Upper lobe of left lung (tissue), 6 donors: ENCODE results near the gene ELL2. TPM values are rescaled to one million over a fixed set of nuclear protein-coding genes. Genes with fewer than 3 reads are reported as not detected.
A peak's percentile ranks its signal among the peaks of the same experiment; 100 is the strongest.

ENCODE experiments used
- ATAC-seq, 2 donors: fragments of 200-7000 bp; cut with Tn5 transposase; one replicate each; pipeline ENCODE4 v1.9.1; 2022; ENCODE audit warnings: mild to moderate bottlenecking in 2 of 2, moderate library complexity in 2 of 2; ENCODE audit not compliant: low FRiP score in 2 of 2
- DNase-seq, 2 donors: peaks; one replicate each; pipeline ENCODE4 v3.0.0-alpha.2; 2019 to 2020
- H3K27ac ChIP-seq, 4 donors: fragments of 200-600 bp; sonication (generic); one replicate each; pipeline ENCODE4 v1.5.1; 2016 to 2019
- H3K27me3 ChIP-seq, 4 donors: fragments of 200-600 bp; sonication (generic); one replicate each; pipeline ENCODE4 v1.5.1; 2017 to 2019
- H3K36me3 ChIP-seq, 4 donors: fragments of 200-600 bp; sonication (generic); one replicate each; pipeline ENCODE4 v1.5.1; 2016 to 2019
- H3K4me1 ChIP-seq, 4 donors: fragments of 200-600 bp; sonication (generic); one replicate each; pipeline ENCODE4 v1.5.1; 2018 to 2019
- H3K4me3 ChIP-seq, 4 donors: fragments of 200-600 bp; sonication (generic); one replicate each; pipeline ENCODE4 v1.5.1; 2017 to 2019; ENCODE audit warnings: mild to moderate bottlenecking in 2 of 4, moderate library complexity in 1 of 4
- H3K9me3 ChIP-seq, 4 donors: fragments of 200-600 bp; sonication (generic); one replicate each; pipeline ENCODE4 v1.5.1; 2018 to 2019
- CTCF ChIP-seq, 6 experiments: fragments of 450-650 bp in 4 of 6; fragments of 200-600 bp in 2 of 6; sonication (generic) in 2 of 6; IDR thresholded peaks; one replicate each; pipeline ENCODE4 v1.5.1; 2016 to 2019; ENCODE audit warnings: antibody characterized with exemption in 6 of 6
- EP300 ChIP-seq, 4 donors: sonication (generic); formaldehyde crosslinking; IDR thresholded peaks; one replicate each; pipeline ENCODE4 v1.5.1; 2017; ENCODE audit warnings: antibody characterized with exemption in 4 of 4, control low read depth in 2 of 4
- POLR2A ChIP-seq, 4 donors: fragments of 450-650 bp; IDR thresholded peaks; one replicate each; pipeline ENCODE4 v1.5.1; 2016 to 2017; ENCODE audit warnings: antibody characterized with exemption in 4 of 4, mild to moderate bottlenecking in 2 of 4
- POLR2AphosphoS5 ChIP-seq, 2 donors: sonication (generic); formaldehyde crosslinking; IDR thresholded peaks; one replicate each; pipeline ENCODE4 v1.5.1; 2017; ENCODE audit warnings: antibody characterized with exemption in 2 of 2
- WGBS, 2 donors: methylation state at CpG; one replicate each; pipeline ENCODE4 v1.1.5; 2017 to 2018; 5-methylcytosine and 5-hydroxymethylcytosine counted together
- total RNA-seq, 6 donors: library from RNA; depleted of rRNA in 4 of 6; stranded (reverse); fragments of >200 nt in 4 of 6; gene quantifications; one replicate each; pipeline versions ENCODE4 v1.1.0 to v1.2.1, GENCODE V29; 2016 to 2021
- donor health status: DM: no; HTN: no; CAD: no; lungs with moderate emphysema.
- donor health status: DM: no; HTN: yes; CAD: no; lungs with severe emphysema.

The ELL2 gene
- 100 to 1,000 TPM in 1 of 6 donors, 10 to 100 TPM in 5; 44.4 to 203 (median 54.3) TPM for total RNA-seq

- peak; percentile 93 to 97 for ATAC-seq
- Histone ChIP-seq H3K36me3 (no peaks in the 10 kb centered on the region), H3K9me3 (no peaks in the 10 kb centered on the region), H3K27me3 (no peaks in the 10 kb centered on the region), H3K4me3 (peak within 1 kb of the TSS; percentile 36 to 84 (median 78)), H3K4me1 (peaks cover 16 to 30% (median 20%) of the 10 kb centered on the region in 4 donors), H3K27ac (peak within 1 kb of the TSS; percentile 96 to 100 (median 100))
- WGBS, 2 donors: 0 to 1% methylated on average over 20 to 27 of the region's 63 CpGs
- DNase-seq: peak; percentile 99 to 100
- TF ChIP-seq POLR2A (IDR thresholded peaks at IDR 0.05) (peak; percentile 84 to 97 (median 92)), POLR2AphosphoS5 (IDR thresholded peaks at IDR 0.05) (peak; percentile 77 to 95), EP300 (IDR thresholded peaks at IDR 0.05) (peak; percentile 92 to 100 (median 98)), CTCF (IDR thresholded peaks at IDR 0.05) (no peak)
Observed at GRCh38 chr5:95961617-95962474, at the start of gene ELL2. ELL2 (minus strand) TSS chr5:95961851; CDS start chr5:95961721, 130 bp downstream.

GRCh38 chr5:96008987-96009647 lies 47.5 kb upstream of the ELL2 start:
- DNase-seq (no peak), ATAC-seq (no peak)
- Histone ChIP-seq H3K4me1 (no peaks in the 10 kb centered on the region), H3K27me3 (no peaks in the 10 kb centered on the region), H3K4me3 (no peak overlapping the region), H3K27ac (no peak overlapping the region), H3K9me3 (no peaks in the 10 kb centered on the region), H3K36me3 (no peaks in the 10 kb centered on the region)
- WGBS, 2 donors: 89 to 95% methylated on average over 3 of the region's 3 CpGs
- TF ChIP-seq POLR2AphosphoS5 (IDR thresholded peaks at IDR 0.05) (no peak), EP300 (IDR thresholded peaks at IDR 0.05) (no peak), POLR2A (IDR thresholded peaks at IDR 0.05) (no peak), CTCF (IDR thresholded peaks at IDR 0.05) (no peak)

GRCh38 chr5:96008487-96008886 lies 46.8 kb upstream of the ELL2 start:
- no peak for TF ChIP-seq CTCF (IDR thresholded peaks at IDR 0.05)
- TF ChIP-seq POLR2AphosphoS5 (IDR thresholded peaks at IDR 0.05): no peak
- no peak for TF ChIP-seq POLR2A (IDR thresholded peaks at IDR 0.05)
- no peak for TF ChIP-seq EP300 (IDR thresholded peaks at IDR 0.05)
- WGBS, 2 donors: 93 to 100% methylated on average over 1 of the region's 1 CpG
- H3K4me1 ChIP-seq: no peaks in the 10 kb centered on the region
- no peak overlapping the region for H3K4me3 ChIP-seq
- H3K36me3 ChIP-seq: no peaks in the 10 kb centered on the region
- no peak for ATAC-seq
- no peaks in the 10 kb centered on the region for H3K27me3 ChIP-seq
- DNase-seq: no peak
- no peak overlapping the region for H3K27ac ChIP-seq
- H3K9me3 ChIP-seq: no peaks in the 10 kb centered on the region

GRCh38 chr5:96007051-96007450 lies 45.4 kb upstream of the ELL2 start:
- DNase-seq (no peak), ATAC-seq (no peak)
- Histone ChIP-seq H3K36me3 (no peaks in the 10 kb centered on the region), H3K27me3 (no peaks in the 10 kb centered on the region), H3K27ac (no peak overlapping the region), H3K4me3 (no peak overlapping the region), H3K9me3 (no peaks in the 10 kb centered on the region), H3K4me1 (no peaks in the 10 kb centered on the region)
- TF ChIP-seq EP300 (IDR thresholded peaks at IDR 0.05): no peak
- TF ChIP-seq POLR2A (IDR thresholded peaks at IDR 0.05): no peak
- TF ChIP-seq CTCF (IDR thresholded peaks at IDR 0.05): no peak
- TF ChIP-seq POLR2AphosphoS5 (IDR thresholded peaks at IDR 0.05): no peak
- WGBS, 2 donors: 57 to 61% methylated on average over 1 of the region's 1 CpG
